Progenitor cell of endocrine pancreas (in vitro differentiated cells): Measurements from ENCODE around the gene PLIN5. TPM values are rescaled to one million over a fixed set of nuclear protein-coding genes. Genes with fewer than 3 reads are reported as not detected.

ENCODE experiments used
- DNase-seq: peaks from one replicate; pipeline ENCODE4 v3.0.0; 2021; ENCODE audit warnings: low spot score; ENCODE audit not compliant: unreplicated experiment
- H3K27ac Mint-ChIP-seq: 2 replicates; pipeline ENCODE4 v1.8.0; 2021; ENCODE audit warnings: mild to moderate bottlenecking, moderate library complexity, mixed read lengths
- H3K27me3 Mint-ChIP-seq: 2 replicates; pipeline ENCODE4 v1.8.0; 2021; ENCODE audit warnings: mixed read lengths
- H3K36me3 Mint-ChIP-seq: 2 replicates; pipeline ENCODE4 v1.8.0; 2022; ENCODE audit warnings: mixed read lengths; ENCODE audit not compliant: insufficient read depth
- H3K4me1 Mint-ChIP-seq: 2 replicates; pipeline ENCODE4 v1.8.0; 2021; ENCODE audit warnings: low read depth, mixed read lengths
- H3K4me3 Mint-ChIP-seq: 2 replicates; pipeline ENCODE4 v1.8.0; 2021; ENCODE audit warnings: low read depth, mild to moderate bottlenecking, moderate library complexity, mixed read lengths
- H3K9me3 Mint-ChIP-seq: 2 replicates; pipeline ENCODE4 v1.8.0; 2021; ENCODE audit warnings: low read depth, mixed read lengths
- long read RNA-seq: library from polyadenylated mRNA; unstranded; transcript quantifications from one replicate; pipeline ENCODE4 v2.0.0, GENCODE V29; 2020
- total RNA-seq: library from RNA; stranded (reverse); gene quantifications from 2 replicates; pipeline ENCODE4 v1.2.1, GENCODE V29; 2021
- TF ChIP-seq, protein P1 (sequence below): fragments of 200-600 bp; sonication (generic); IDR thresholded peaks from one replicate; pipeline ENCODE4 v1.5.0; 2021; ENCODE audit warnings: antibody characterized with exemption, mild to moderate bottlenecking; ENCODE audit not compliant: unreplicated experiment

Gene PLIN5
- total RNA-seq, result 5.7 and 8.1 TPM in 2 replicates
- long read RNA-seq, partial matches to known transcripts, result 0 of 6 reads
- long read RNA-seq, other reads (novel, unspliced or antisense), result 0 of 6 reads

DNA sequence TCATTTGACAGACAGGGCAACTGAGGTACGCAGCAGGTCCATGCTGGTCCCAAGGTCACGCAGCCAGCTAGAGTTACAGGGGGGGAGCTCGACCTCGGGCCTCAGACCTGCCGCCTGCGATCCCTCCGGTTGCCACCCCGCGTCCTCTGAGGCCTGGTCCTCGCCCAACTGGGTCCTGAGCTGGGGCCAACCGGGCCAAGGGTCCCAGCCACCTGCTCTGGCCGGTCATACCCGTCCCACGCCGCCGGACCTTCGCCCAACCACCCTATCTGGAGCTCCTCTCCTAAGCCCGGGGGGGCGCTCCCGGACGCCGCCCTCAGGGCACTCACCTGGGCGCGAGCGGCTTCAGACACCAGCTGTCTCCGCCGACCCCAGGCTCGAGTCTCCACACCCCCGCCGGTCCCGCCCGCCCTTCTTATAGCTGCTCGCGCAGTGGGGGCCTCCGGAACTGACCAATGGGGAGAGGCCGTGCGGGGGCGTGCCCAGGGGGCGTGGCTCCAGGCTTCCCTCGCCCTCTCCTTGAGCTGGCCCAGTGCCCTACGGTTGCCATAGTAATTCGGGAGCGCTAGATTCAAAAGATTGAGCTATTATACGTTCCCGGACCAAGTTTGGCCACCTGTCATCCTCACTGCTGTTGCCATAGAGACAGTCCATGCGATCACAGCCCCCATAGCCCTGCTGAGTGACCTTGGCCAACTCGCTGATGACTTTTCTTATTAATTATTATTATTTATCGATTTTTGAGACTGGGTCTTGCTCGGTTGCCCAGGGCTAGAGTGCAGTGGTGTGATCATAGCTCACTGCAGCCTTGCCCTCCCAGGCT, at the start of gene PLIN5:
TSS of gene PLIN5 (minus strand) at position 389 of the 823 bp plus-strand sequence. CDS start 1,150 bp downstream, outside the sequence.
- Mint-ChIP-seq H3K27me3 (peaks cover 3% of the 10 kb centered on the region), H3K4me3 (peak within 1 kb of the TSS; percentile 40)

DNA sequence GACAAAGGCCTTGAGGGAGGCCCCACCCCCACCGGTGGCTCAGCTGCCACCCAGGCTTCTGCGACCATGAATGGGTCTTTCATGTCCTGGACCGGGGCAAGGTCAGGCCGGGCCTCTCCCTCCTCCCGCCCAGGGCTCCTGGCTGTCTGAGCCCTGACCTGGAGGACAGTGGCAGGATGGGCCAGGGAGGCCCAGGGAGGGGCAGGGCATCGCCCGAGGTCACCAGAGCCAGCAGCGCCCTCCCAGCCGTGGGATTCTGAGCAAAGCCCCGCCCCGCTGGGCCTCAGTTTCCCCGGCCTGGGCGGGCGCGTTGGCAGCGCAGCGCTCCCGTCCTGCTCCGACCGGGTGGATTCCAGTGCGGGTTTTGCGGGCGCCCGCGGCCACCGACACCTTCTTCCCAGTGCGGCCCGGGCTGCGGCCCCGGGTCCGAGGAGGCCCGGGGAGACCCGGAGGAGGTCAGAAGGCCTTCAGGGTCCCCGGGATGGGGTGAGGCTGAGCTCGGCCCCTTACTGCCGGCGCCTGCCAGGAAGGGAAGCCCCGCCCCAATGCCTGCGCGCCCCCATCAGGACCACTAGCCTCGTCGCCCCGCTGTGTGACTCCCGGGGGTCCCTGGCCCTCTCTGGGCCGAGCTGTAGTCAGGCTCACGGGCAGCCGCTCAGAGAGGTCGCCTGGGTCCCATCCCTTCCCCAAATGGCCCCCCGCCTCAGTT, 49.1 kb upstream of the PLIN5 start:
- Mint-ChIP-seq H3K27me3 (peaks cover 42% of the 10 kb centered on the region), H3K9me3 (no peaks in the 10 kb centered on the region), H3K4me3 (peak overlapping the region; percentile 41), H3K27ac (no peak overlapping the region), H3K36me3 (no peaks in the 10 kb centered on the region), H3K4me1 (peaks cover 3% of the 10 kb centered on the region)
- TF ChIP-seq, protein P1, sequence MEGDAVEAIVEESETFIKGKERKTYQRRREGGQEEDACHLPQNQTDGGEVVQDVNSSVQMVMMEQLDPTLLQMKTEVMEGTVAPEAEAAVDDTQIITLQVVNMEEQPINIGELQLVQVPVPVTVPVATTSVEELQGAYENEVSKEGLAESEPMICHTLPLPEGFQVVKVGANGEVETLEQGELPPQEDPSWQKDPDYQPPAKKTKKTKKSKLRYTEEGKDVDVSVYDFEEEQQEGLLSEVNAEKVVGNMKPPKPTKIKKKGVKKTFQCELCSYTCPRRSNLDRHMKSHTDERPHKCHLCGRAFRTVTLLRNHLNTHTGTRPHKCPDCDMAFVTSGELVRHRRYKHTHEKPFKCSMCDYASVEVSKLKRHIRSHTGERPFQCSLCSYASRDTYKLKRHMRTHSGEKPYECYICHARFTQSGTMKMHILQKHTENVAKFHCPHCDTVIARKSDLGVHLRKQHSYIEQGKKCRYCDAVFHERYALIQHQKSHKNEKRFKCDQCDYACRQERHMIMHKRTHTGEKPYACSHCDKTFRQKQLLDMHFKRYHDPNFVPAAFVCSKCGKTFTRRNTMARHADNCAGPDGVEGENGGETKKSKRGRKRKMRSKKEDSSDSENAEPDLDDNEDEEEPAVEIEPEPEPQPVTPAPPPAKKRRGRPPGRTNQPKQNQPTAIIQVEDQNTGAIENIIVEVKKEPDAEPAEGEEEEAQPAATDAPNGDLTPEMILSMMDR, result no peak
- no peak for DNase-seq

More for the DNA sequence above, at the start of gene PLIN5:
- no peaks in the 10 kb centered on the region for H3K9me3 Mint-ChIP-seq
- H3K27ac Mint-ChIP-seq, result no peak within 1 kb of the TSS
- TF ChIP-seq, protein P1, result peak; percentile 32
- no peaks in the 10 kb centered on the region for H3K36me3 Mint-ChIP-seq
- no peaks in the 10 kb centered on the region for H3K4me1 Mint-ChIP-seq
- peak; percentile 74 for DNase-seq

GRCh38 chr19:4582980-4583842, 48.2 kb upstream of the PLIN5 start:
- Mint-ChIP-seq H3K27ac (no peak overlapping the region), H3K36me3 (no peaks in the 10 kb centered on the region), H3K4me1 (peaks cover 3% of the 10 kb centered on the region), H3K27me3 (peaks cover 44% of the 10 kb centered on the region), H3K4me3 (peak overlapping the region; percentile 53), H3K9me3 (no peaks in the 10 kb centered on the region)
- DNase-seq, result no peak
- TF ChIP-seq, protein P1, result no peak

DNA sequence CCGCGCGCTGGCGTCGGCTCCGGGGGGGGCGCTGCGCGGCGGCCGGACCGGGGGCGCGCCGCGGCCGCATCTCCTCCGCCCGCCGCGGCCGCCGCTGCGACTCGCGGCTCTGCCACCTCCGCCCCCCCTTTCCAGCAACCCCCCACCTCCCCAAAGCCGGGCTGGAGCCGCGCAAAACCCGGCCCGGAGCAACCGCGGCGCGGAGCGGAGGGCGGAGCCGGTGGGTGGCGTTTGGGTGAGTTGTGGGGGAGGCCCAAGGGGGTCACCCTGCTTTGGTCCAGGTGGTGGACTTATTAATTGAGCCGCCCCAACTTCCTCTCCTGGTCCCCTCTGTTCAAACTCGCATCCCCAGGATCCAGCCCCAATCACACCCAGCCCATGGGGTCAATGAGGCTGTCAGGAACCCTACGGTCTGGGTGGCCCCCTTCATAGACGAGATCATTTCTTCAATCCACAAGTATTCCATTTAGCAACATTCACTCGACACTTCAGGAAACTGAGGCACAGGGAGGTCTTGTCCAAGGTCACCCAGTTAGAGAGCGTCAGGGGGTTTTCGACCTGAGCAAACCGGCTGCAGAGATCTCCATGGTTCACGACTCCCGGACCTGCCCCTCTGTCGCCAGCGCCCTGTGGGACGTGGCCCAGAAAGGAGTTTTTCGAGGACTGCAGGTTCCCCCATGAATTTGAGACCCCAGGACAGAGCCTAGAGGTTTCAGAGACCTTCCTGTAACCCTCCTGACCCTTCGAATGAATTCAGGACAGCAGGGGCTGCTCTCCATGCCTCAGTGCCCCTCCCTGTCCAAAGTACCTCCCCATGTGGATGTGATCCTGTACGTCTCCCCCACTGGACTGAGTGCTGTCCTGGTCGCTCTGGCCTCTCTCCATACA, 46.9 kb upstream of the PLIN5 start:
- Mint-ChIP-seq H3K4me1 (peaks cover 3% of the 10 kb centered on the region), H3K9me3 (no peaks in the 10 kb centered on the region), H3K27me3 (peaks cover 35% of the 10 kb centered on the region), H3K4me3 (peak overlapping the region; percentile 76), H3K36me3 (no peaks in the 10 kb centered on the region), H3K27ac (no peak overlapping the region)
- no peak for DNase-seq
- TF ChIP-seq, protein P1, result no peak
